ENCODE data around the gene FBXO36.
A peak's percentile ranks its signal among the peaks of the same experiment; 100 is the strongest.
"Not testable (repeated sequence)": the region's sequence is repeated elsewhere in the genome, so short reads cannot be mapped to it uniquely, and the experiment has no call there.

The FBXO36 gene

GRCh38 chr2:229900012-229900411 lies 22.3 kb upstream of the FBXO36 start:
- no peak overlapping the region for H3K27ac ChIP-seq
- no peak for TF ChIP-seq CTCF (conservative IDR thresholded peaks at IDR 0.05)

- not testable (repeated sequence) for H3K27ac ChIP-seq
Measured at GRCh38 chr2:229900514-229900913, 21.8 kb upstream of the FBXO36 start.

- no peak overlapping the region for H3K27ac ChIP-seq
- TF ChIP-seq CTCF (conservative IDR thresholded peaks at IDR 0.05) = no peak
Measured at GRCh38 chr2:229901819-229902218, 20.5 kb upstream of the FBXO36 start.

GRCh38 chr2:229903037-229903436 lies 19.3 kb upstream of the FBXO36 start:
- H3K27ac ChIP-seq = no peak overlapping the region
- TF ChIP-seq CTCF (conservative IDR thresholded peaks at IDR 0.05) = no peak

GRCh38 chr2:229905601-229906000 lies 16.7 kb upstream of the FBXO36 start:
- H3K27ac ChIP-seq = no peak overlapping the region
- TF ChIP-seq CTCF (conservative IDR thresholded peaks at IDR 0.05) = no peak

DNA sequence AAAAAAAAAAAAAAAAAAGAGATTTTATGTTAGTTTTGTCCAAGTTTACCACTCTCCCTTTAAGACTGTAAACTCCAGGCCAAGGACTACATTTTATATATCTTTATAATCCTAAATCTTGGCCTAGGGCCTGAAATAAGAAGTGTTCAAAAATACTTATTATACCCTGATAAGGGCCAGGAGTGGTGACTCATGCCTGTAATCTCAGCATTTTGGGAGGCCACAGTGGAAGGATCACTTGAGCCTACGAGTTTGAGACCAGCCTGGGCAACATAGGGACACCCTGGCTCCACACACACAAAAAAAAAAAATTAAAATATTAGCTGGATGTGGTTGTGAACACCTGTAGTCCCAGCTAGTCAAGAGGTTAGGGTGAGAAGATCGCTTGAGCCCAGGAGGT lies 13.2 kb upstream of the FBXO36 start:
- TF ChIP-seq CTCF (conservative IDR thresholded peaks at IDR 0.05) = no peak
- H3K27ac ChIP-seq = no peak overlapping the region

- H3K27ac ChIP-seq = no peak overlapping the region
- no peak for TF ChIP-seq CTCF (conservative IDR thresholded peaks at IDR 0.05)
Measured at GRCh38 chr2:229910147-229910831, 12.0 kb upstream of the FBXO36 start.

GRCh38 chr2:229910832-229911412 lies 11.4 kb upstream of the FBXO36 start:
- peak; percentile 70 for TF ChIP-seq CTCF (conservative IDR thresholded peaks at IDR 0.05)
- H3K27ac ChIP-seq = no peak overlapping the region

Data from VCaP (cell line).